ENCODE results near the gene FTO.
"Not testable (repeated sequence)": the region's sequence is repeated elsewhere in the genome, so short reads cannot be mapped to it uniquely, and the experiment has no call there.

GRCh38 chr16:54181683-54182329 lies 477.9 kb downstream of the FTO start:
- not testable (repeated sequence) for TF ChIP-seq CHD2 (IDR thresholded peaks at IDR 0.05; ENCODE audit: low read length, partially characterized antibody); JUN (IDR thresholded peaks at IDR 0.05); POLR2A (IDR thresholded peaks at IDR 0.05; ENCODE audit: low read length)
- TF ChIP-seq, protein P1, sequence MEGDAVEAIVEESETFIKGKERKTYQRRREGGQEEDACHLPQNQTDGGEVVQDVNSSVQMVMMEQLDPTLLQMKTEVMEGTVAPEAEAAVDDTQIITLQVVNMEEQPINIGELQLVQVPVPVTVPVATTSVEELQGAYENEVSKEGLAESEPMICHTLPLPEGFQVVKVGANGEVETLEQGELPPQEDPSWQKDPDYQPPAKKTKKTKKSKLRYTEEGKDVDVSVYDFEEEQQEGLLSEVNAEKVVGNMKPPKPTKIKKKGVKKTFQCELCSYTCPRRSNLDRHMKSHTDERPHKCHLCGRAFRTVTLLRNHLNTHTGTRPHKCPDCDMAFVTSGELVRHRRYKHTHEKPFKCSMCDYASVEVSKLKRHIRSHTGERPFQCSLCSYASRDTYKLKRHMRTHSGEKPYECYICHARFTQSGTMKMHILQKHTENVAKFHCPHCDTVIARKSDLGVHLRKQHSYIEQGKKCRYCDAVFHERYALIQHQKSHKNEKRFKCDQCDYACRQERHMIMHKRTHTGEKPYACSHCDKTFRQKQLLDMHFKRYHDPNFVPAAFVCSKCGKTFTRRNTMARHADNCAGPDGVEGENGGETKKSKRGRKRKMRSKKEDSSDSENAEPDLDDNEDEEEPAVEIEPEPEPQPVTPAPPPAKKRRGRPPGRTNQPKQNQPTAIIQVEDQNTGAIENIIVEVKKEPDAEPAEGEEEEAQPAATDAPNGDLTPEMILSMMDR (IDR thresholded peaks at IDR 0.05) = not testable (repeated sequence)

Measured in A549 (cell line).